ENCODE measurements around the gene RAB5IF.

The RAB5IF gene

DNA sequence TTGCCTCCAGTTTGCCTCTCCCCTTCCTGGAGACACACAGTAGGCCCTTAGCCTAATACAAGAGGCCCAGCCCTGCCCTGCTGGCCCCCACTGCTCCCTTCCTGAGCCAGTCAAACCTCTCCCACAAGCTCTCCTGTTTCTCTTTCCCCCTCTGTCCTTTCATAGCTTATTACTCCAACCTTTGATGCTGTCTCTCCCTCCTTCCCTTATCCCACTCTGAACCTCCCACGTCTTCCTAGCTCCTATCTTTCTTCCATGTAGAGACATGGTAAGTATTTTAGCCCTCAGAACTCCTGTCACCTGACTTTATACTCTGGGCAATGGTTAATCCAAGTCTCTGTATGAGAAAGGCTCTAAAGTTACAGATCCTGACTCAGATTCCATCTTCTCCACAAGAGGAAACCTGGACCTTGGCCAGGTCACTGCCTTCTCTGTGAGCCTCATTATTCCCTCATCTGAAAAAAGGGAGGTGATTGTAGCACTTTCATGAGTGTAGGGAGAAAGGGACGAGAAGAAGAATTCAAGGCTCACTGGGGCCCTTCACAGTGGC, 25.5 kb upstream of the RAB5IF start:
- TF ChIP-seq CTCF (IDR thresholded peaks at IDR 0.05; ENCODE audit: insufficient read depth, low read length, poor library complexity, severe bottlenecking) (no peak), EZH2phosphoT487 (conservative IDR thresholded peaks at IDR 0.05; ENCODE audit: low read length) (no peak)
- no peak overlapping the region for H3K9ac ChIP-seq (ENCODE audit: low read length)

GRCh38 chr20:36582322-36582721, 23.3 kb upstream of the RAB5IF start:
- no peaks in the 10 kb centered on the region for H3K9me3 ChIP-seq (ENCODE audit: insufficient read depth, low read length)
- TF ChIP-seq EZH2phosphoT487 (conservative IDR thresholded peaks at IDR 0.05; ENCODE audit: low read length) (no peak), CTCF (IDR thresholded peaks at IDR 0.05; ENCODE audit: insufficient read depth, low read length, poor library complexity, severe bottlenecking) (no peak)
- no peak overlapping the region for H3K4me3 ChIP-seq (ENCODE audit: insufficient read depth, low read length, poor library complexity, severe bottlenecking)
- H3K4me2 ChIP-seq (ENCODE audit: low read depth, low read length, poor library complexity, severe bottlenecking) = no peak overlapping the region
- no peak overlapping the region for H3K9ac ChIP-seq (ENCODE audit: low read length)
- no peaks in the 10 kb centered on the region for H3K27me3 ChIP-seq (ENCODE audit: low read length)
- H3F3A ChIP-seq (ENCODE audit: insufficient read depth) = no peaks in the 10 kb centered on the region
- H4K20me1 ChIP-seq (ENCODE audit: low read depth, low read length) = no peaks in the 10 kb centered on the region
- H3K9me2 ChIP-seq (replicated peaks; ENCODE audit: insufficient read depth, low read length) = no peaks in the 10 kb centered on the region
- no peak overlapping the region for H2AFZ ChIP-seq (ENCODE audit: low read depth, low read length, severe bottlenecking)
- no peak overlapping the region for H3K27ac ChIP-seq (ENCODE audit: low read depth, low read length)
- H3K79me2 ChIP-seq (ENCODE audit: insufficient read depth, low read length) = peaks cover 14% of the 10 kb centered on the region
- 0 out of 2 replicates have a peak, but pooled peaks cover 4% of the 10 kb centered on the region for H3K36me3 ChIP-seq (ENCODE audit: low read length)

More for the DNA sequence above, 25.5 kb upstream of the RAB5IF start:
- Histone ChIP-seq H3K36me3 (ENCODE audit: low read length) (0 out of 2 replicates have a peak, but pooled peaks cover 4% of the 10 kb centered on the region), H4K20me1 (ENCODE audit: low read depth, low read length) (0 out of 2 replicates have a peak, but pooled peaks cover under 1% of the 10 kb centered on the region), H3K9me2 (replicated peaks; ENCODE audit: insufficient read depth, low read length) (no peaks in the 10 kb centered on the region), H3K4me3 (ENCODE audit: insufficient read depth, low read length, poor library complexity, severe bottlenecking) (no peak overlapping the region), H3K4me2 (ENCODE audit: low read depth, low read length, poor library complexity, severe bottlenecking) (no peak overlapping the region), H3K27me3 (ENCODE audit: low read length) (no peaks in the 10 kb centered on the region), H3F3A (ENCODE audit: insufficient read depth) (no peaks in the 10 kb centered on the region), H3K27ac (ENCODE audit: low read depth, low read length) (no peak overlapping the region), H2AFZ (ENCODE audit: low read depth, low read length, severe bottlenecking) (no peak overlapping the region), H3K9me3 (ENCODE audit: insufficient read depth, low read length) (no peaks in the 10 kb centered on the region), H3K79me2 (ENCODE audit: insufficient read depth, low read length) (peaks cover 36% of the 10 kb centered on the region)

GRCh38 chr20:36582821-36583220, 22.8 kb upstream of the RAB5IF start:
- Histone ChIP-seq H3K79me2 (ENCODE audit: insufficient read depth, low read length) (peaks cover 9% of the 10 kb centered on the region), H3K4me3 (ENCODE audit: insufficient read depth, low read length, poor library complexity, severe bottlenecking) (no peak overlapping the region), H3K9me3 (ENCODE audit: insufficient read depth, low read length) (no peaks in the 10 kb centered on the region), H3F3A (ENCODE audit: insufficient read depth) (no peaks in the 10 kb centered on the region), H3K9ac (ENCODE audit: low read length) (no peak overlapping the region), H3K4me2 (ENCODE audit: low read depth, low read length, poor library complexity, severe bottlenecking) (no peak overlapping the region), H3K36me3 (ENCODE audit: low read length) (0 out of 2 replicates have a peak, but pooled peaks cover 4% of the 10 kb centered on the region), H3K9me2 (replicated peaks; ENCODE audit: insufficient read depth, low read length) (no peaks in the 10 kb centered on the region), H3K27me3 (ENCODE audit: low read length) (no peaks in the 10 kb centered on the region), H2AFZ (ENCODE audit: low read depth, low read length, severe bottlenecking) (no peak overlapping the region), H3K27ac (ENCODE audit: low read depth, low read length) (no peak overlapping the region), H4K20me1 (ENCODE audit: low read depth, low read length) (no peaks in the 10 kb centered on the region)
- no peak for TF ChIP-seq EZH2phosphoT487 (conservative IDR thresholded peaks at IDR 0.05; ENCODE audit: low read length)
- no peak for TF ChIP-seq CTCF (IDR thresholded peaks at IDR 0.05; ENCODE audit: insufficient read depth, low read length, poor library complexity, severe bottlenecking)
